Fibroblast of skin of right biceps (primary cell): ENCODE results near the gene RCOR1.
A peak's percentile ranks its signal among the peaks of the same experiment; 100 is the strongest.
"Not testable (repeated sequence)": the region's sequence is repeated elsewhere in the genome, so short reads cannot be mapped to it uniquely, and the experiment has no call there.

Experiments used
- DNase-seq: peaks from one replicate; pipeline ENCODE4 v3.0.0-alpha.2; 2013

RCOR1 gene

DNA sequence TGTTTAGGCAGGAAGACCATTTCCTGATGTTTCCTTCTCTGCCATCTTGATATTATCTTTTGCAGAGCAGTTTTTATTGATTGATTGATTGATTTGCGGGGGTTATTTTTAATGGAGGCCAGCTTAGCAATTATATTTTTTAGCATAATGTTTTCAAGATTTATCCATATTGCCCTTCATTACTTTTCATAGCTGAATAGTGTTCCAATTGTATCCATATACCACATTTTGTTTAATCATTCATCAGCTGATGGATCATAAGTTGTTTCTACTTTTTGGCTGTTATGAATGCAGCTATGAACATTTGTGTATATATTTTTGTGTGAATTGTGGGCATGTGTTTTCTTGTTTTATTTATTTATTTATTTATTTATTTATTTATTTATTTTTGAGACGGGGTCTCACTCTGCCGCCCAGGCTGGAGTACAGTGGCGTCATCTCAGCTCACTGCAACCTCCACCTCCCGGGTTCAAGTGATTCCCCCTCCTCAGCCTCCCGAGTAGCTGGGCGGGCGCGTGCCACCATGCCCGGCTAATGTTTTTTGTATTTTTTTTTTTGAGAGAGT, 20.9 kb upstream of the RCOR1 start:
- DNase-seq: no peak

GRCh38 chr14:102573161-102573560, 19.3 kb upstream of the RCOR1 start:
- not testable (repeated sequence) for DNase-seq

- DNase-seq: no peak
Observed at GRCh38 chr14:102573591-102574046, 18.8 kb upstream of the RCOR1 start.

DNA sequence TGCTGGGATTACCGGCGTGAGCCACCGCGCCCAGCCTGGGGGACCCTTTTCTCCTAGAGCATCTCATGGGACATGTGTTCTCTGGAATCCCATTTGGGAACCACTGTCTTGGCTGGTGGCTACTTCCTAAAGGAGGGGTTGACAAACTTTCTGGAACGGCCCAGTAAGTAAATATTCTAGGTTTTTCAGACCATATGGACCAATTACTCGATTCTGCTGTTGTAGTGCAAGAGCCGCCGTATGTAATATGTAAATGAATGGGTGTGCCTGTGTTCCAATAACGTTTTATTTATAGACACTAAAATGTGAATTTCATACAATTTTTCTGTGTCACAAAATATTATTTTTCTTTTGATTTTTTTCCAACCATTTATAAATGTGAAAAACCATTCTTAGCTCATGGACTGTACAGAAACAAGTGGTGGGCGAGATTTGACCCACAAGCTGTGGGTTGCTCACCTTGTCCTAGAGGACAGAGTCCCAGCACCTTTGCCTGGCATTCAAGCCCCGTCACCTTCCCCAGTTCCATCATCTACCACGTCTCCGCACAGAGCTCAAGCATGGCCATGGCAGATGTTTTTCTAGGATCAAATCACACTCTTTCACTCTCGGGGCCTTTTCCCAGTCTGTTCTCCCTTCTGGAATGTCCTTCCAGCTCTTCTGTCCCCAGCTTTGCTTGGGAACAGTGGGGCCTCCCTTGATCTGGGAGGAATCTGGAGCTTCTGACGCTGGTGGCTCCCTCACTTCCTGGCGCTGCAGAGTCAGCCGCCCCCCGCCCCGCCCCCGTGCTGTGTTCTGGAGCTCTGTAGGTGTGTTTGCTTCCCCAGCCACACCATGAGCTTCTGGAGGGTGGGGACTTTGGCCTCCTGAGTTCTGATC, 17.9 kb upstream of the RCOR1 start:
- DNase-seq: peak; percentile 53

DNA sequence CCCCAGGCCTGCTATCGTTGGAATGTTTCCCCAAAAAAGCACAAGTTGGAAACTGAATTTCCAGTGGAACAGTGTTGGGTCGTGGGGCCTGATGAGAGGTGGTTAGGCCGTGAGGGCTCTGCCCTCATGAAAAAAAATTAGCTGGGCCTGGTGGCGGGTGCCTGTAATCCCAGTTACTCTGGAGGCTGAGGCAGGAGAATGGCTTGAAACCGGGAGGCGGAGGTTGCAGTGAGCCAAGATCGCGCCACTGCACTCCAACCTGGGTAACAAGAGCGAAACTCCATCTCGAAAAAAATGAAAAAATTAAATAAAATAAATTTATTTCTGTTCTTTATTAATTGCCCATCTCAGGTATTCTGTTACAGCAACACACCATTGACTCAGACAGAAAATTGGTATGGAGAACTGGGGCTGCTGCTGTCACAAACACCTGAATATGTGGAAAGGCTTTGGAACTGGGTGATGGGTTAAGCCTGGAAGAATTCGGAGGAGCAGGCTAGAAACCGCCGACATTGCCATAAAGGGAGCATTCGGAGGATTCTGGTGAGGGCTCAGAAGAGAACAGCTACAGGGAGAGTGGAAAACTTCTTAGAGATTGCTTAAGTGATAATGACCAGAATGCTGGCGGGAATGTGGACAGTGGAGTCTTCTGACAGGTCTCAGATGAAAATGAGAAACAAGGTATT, 17.1 kb upstream of the RCOR1 start:
- DNase-seq: no peak

DNA sequence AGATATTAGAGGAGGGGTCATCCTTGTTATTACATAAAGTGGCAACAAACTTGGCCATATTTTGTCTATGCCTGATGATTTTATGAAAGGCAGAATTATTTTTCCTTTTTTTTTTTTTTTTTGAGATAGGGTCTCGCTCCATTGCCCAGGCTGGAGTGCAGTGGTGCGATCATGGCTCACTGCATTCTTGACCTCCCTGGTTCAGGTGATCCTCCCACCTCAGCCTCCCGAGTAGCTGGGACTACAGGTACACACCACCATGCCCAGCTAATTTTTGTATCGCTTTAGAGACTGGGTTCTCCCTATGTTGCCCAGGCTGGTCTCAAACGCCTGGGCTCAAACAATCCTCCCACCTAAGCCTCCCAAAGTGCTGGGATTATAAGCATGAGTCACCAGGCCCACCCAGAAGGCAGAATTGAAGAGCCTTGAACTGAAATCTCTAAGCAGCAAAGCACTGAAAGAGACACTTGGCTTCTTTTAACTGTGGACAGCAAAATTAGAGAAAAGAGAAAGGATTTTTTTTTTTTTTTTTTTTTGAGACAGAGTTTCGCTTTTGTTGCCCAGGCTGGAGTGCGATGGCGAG, 16.5 kb upstream of the RCOR1 start:
- not testable (repeated sequence) for DNase-seq

DNA sequence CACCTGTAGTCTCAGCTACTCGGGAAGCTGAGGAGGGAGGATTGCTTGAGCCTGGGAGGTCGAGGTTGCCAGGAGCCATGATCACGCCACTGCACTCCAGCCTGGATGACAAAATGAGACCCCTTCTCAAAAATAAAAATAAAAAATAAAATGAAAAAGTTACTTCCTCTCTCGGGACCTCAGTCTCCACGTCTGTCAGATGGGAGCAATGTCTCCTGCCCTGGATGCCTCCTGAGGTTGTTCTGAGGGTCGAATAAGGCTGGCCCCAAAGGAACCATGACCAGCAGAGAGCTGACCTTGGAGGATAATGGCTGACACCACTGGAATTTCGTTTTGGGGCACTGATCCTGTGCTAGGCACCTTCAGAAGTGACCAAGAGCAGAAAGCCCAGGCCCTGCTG, 13.6 kb upstream of the RCOR1 start:
- DNase-seq: no peak

DNA sequence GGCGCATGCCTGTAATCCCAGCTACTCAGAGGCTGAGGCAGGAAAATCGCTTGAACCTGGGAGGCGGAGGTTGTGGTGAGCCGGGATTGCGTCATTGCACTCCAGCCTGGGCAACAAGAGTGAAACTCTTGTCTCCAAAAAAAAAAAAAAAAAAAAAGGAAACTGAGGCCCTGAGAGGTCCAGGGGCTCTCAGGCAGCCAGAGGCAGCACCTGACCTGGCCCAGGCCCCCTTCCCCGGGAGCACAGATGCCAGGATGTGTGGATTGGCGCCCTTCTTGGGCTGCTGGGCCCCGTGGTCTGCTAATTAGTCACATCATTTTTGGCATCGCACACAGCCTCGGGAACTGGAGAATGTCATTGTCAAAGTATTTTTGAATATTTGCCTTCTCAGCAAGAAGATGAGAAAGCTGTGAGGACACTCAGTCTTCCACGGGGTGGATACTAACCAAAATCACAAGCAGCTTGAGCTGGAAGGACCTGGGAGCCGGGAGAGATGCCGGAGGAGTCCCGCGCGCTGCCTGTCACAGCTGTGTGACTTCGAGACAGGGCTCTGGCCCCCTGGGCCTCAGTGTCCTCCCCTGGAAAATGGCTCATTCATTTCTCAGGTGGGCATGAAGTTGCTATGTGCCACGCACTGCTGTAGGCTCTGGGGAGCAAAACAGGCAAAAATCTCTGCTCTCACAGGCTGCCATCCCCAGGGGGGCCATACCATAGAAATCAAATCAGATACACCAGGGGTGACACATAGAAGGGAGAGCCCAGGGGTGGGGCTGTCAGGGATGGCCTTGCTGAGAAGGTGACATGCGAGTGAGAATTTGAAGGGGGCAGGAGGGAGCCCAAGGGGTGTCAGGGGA, 12.5 kb upstream of the RCOR1 start:
- peak; percentile 90 for DNase-seq

DNA sequence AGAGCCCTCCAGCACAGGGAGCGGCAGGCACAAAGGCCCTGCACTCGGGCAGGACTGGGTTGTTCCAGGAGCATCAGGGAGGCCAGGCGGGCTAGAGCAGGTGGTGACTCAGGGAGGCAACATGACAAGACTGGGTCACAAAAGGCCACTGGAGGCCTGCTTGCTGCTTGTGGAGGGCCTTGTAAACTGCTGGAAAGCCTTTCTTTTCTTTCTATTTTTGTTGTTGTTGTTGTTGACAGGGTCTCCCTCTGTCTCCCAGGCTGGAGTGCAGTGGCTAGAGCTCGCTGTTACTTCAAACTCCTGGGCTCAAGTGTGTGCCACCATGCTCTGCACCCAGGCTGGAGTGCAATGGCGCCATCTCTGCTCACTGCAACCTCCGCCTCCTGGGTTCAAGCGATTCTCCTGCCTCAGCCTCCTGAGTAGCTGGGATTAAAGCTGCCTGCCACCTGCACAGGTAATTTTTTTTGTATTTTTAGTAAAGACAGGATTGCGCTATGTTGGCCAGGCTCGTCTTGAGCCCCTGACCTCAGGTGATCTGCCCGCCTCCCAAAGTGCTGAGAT, 11.8 kb upstream of the RCOR1 start:
- peak; percentile 32 for DNase-seq

DNA sequence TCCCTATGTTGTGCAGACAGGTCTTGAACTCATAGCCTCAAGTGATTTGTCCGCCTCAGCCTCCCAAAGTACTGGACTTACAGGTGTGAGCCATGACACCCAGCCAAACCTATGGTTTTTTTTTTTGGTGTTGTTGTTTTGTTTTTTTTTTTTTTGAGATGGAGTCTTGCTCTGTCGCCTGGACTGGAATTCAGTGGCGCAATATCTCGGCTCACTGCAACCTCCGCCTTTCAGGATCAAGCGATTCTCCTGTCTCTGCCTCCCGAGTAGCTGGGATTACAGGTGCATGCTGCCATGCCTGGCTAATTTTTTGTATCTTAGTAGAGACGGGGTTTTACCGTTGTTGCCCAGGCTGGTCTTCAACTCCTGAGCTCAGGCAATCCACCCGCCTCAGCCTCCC, 11.3 kb upstream of the RCOR1 start:
- DNase-seq: no peak

DNA sequence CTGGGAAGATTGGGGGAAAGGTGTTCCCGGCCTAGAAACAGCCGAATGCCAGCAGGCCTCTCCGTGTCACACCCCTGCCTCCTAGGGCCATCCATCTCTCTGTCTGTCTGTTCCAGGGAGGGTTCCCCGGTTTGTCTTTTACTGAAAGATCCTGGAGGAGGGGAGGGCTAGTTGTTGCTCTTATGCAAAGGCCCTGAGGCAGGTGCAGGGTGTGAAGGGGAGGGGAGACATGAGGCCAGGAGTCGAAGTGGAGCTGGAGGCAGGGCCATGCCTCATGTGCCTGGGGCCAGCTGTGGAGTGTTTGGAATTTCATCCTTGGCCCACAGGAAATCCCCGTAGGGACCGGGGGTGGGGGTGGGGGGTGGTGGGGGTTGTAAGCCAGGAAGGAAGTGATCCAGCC, 8.7 kb upstream of the RCOR1 start:
- DNase-seq: no peak

DNA sequence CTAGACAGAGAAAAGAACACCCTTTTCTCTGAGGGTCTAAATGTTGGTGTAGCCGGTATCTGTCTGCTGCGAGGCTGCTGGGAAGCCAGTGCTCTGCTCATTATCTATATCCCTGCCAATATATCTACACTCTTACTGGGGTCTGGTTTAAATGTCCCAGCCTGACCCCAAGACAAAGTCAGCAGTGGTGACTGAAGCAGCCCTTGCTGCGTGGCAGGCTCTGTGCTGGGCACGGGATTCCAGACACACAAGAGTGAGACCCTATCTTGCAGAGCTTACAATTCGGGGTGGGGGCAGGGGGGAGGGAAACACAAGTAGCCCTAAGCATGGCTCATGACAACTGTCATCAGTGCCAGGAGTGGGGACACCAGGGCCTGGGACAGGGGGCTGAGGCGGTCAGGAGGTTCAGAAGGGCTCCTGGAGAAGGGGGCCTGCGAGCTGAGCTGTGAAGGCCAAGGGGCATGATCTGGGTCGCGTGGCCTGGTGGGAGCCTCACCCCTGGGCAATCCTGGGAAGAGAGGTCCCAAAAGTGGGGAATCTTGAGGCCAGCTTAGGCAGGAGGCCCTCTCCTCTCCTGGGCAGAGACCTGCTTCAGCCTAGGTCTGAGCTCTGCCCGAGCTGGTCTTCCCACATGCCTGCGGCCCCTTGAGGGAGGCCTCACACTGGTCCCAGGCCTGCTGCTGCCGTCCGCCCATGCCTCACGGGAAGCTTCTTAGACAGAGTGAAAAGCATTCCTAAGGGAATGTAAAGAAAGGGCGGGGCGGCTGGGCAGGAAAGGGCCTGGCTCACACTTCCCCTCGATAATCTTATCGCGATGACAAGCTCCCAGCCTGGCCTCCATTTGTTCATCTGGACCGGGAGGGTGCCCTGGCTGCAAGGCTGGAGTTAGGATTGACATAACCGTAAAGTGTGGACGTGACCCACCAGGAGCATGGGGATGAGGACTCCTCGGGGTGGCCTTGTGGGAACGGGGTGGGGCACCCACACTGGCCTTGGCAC, 7.3 kb upstream of the RCOR1 start:
- DNase-seq: peak; percentile 52

DNA sequence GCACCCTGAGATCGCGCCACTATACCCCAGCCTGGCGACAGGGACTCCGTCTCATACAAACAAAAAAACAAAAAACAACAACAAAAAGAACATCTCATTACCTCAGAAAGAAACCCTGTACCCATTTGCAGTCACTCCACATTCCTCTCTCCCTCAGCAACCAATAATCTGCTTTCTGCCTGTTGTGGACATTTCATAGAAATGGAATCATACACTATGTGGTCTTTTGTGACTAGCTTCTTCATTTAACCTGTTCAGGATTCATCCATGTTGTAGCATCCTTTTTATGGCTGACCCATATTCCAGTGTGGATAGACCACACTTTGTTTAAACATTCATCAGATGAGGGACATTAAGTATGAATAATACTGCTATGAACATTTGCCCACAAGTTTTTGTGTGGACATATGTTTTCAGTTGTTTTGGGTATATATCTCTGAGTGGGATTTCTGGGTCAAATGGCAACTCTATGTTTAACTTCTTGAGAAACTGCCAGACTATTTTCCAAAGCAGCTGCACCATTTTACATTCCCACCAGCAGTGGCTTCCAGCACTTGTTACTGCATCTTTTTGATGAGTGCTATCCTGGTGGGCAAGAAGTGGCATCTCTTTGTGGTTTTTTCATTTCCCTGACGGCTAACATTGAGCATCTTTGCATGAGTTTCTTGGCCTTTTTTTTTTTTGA, 5.9 kb upstream of the RCOR1 start:
- DNase-seq: peak; percentile 42

GRCh38 chr14:102588821-102589220, 3.6 kb upstream of the RCOR1 start:
- peak; percentile 41 for DNase-seq

GRCh38 chr14:102589761-102590290, 2.6 kb upstream of the RCOR1 start:
- DNase-seq: no peak

GRCh38 chr14:102590667-102591099, 1.8 kb upstream of the RCOR1 start:
- no peak for DNase-seq

DNA sequence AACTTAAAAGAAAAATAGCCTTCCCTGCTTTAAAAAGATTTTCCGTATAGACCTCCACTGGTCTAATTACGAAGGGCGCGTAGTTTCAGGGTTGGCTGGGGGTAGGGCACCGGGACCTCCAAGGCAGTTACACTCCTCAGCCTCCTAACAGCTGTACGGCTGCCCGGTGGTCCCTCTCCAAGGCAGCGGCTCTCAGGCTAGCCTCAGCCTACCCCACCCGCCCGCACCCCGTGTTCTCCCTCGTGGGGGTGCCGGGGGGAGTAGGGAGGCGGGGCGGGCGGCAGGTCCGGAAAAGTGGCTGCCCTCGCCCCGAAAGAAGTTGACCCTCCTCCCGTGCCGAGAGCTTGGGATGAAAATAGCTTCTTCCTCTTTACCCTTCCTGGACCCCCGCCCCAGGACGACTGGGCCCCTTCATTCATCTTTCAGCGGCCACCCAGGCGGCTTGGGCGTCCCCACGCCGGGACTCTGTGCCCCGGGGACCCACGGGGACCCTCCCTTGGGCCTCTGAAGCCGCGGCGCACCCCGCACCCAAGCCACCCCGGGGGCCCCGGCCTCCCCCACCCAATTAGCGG, 991 bp upstream of the RCOR1 start:
- DNase-seq: peak; percentile 45

DNA sequence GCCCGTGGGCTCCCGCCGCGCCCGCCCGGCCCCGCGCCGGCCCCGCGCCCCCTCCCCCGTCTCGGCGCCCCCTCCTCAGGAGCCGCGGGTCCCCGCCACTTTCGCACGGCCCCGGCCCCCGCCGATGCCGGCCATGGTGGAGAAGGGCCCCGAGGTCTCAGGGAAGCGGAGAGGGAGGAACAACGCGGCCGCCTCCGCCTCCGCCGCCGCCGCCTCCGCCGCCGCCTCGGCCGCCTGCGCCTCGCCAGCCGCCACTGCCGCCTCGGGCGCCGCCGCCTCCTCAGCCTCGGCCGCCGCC, 263 bp downstream of the RCOR1 start:
- no peak for DNase-seq

DNA sequence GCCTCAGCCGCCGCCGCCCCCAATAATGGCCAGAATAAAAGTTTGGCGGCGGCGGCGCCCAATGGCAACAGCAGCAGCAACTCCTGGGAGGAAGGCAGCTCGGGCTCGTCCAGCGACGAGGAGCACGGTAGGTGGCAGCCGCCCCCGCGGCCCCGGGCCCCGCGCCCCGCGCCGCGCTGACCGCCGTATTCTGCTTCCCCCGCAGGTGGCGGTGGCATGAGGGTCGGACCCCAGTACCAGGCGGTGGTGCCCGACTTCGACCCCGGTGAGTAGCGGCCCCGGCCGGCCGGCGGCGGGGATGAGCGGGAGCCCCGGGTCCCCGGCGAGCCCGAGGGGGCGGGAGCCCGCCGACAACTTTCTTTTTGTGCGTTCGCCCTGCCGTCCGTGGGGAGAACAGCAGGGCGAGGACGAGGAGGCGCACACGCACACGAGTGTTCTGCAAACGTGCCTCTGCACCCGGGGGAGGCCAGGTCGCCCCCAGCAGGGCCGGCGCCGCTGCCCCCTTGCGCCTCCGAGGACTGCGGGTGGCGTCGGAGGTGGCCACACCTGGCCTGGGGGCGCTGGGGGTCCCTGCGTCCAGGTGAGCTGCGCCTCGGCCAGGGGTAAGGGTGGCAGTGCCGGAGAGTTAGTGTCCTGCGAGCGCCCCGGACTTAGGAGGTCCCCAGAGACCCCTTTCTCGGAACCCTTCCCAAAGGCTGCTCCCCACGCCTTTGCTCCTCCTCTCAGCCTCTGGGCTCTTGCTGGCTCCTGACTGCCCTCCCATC, 794 bp downstream of the RCOR1 start:
- DNase-seq: peak; percentile 48
